Activated CD4-positive, alpha-beta T cell treated with anti-CD3 and anti-CD28 coated beads for 36 hours (primary cell): ENCODE measurements around the gene SMIM24. TPM values are rescaled to one million over a fixed set of nuclear protein-coding genes. Genes with fewer than 3 reads are reported as not detected.

Experiments used
- ATAC-seq: fragments of 200-7000 bp; cut with Tn5 transposase; one replicate; pipeline ENCODE4 v1.10.0; 2021; ENCODE audit warnings: mild to moderate bottlenecking, moderate library complexity
- CTCF ChIA-PET: fragments of 350-600 bp; sonication (Branson Sonifier 250); formaldehyde crosslinking; loops from one replicate; lab custom pipeline; 2021; ENCODE audit warnings: antibody characterized with exemption; lab: Charles Lee
- POLR2A ChIA-PET: fragments of 350-600 bp; sonication (Branson Sonifier 250); formaldehyde crosslinking; loops from one replicate; lab custom pipeline; 2021; ENCODE audit warnings: antibody characterized with exemption, inconsistent platforms; lab: Charles Lee
- DNase-seq: peaks from one replicate; pipeline ENCODE4 v3.0.0-alpha.2; 2020
- H3K27ac Mint-ChIP-seq: one replicate; pipeline ENCODE4 v1.8.0; 2021; ENCODE audit warnings: mixed read lengths
- H3K27me3 Mint-ChIP-seq: one replicate; pipeline ENCODE4 v1.8.0; 2021; ENCODE audit warnings: mixed read lengths
- H3K36me3 Mint-ChIP-seq: one replicate; pipeline ENCODE4 v1.8.0; 2021; ENCODE audit warnings: low read depth, mixed read lengths
- H3K4me1 Mint-ChIP-seq: one replicate; pipeline ENCODE4 v1.8.0; 2021; ENCODE audit warnings: mixed read lengths
- H3K4me3 Mint-ChIP-seq: one replicate; pipeline ENCODE4 v1.8.0; 2021; ENCODE audit warnings: mild to moderate bottlenecking, moderate library complexity, mixed read lengths
- H3K9me3 Mint-ChIP-seq: one replicate; pipeline ENCODE4 v1.8.0; 2021; ENCODE audit warnings: low read depth, mixed read lengths
- intact Hi-C, 2 experiments: fragments of 100-400 bp; cut with DNase I in 1 of 2; cut with micrococcal nuclease in 1 of 2; formaldehyde crosslinking; loops; one replicate each; pipeline versions ENCODE4 v1.14.2 to v1.15.1; 2022 to 2024; cut with DNase I, micrococcal nuclease
- total RNA-seq, 2 experiments: library from RNA; stranded (reverse); gene quantifications; one replicate each; pipeline ENCODE4 v1.2.3, GENCODE V29; 2021

Gene SMIM24
- total RNA-seq, 2 experiments from 2014 or later = 0.49 TPM; not detected in 1

- Mint-ChIP-seq H3K9me3 (no peaks in the 10 kb centered on the region), H3K36me3 (peaks cover 34% of the 10 kb centered on the region), H3K27me3 (no peaks in the 10 kb centered on the region), H3K4me1 (peaks cover 15% of the 10 kb centered on the region), H3K4me3 (peak overlapping the region; percentile 10), H3K27ac (peak overlapping the region; percentile 75)
- ATAC-seq (peak; percentile 83), DNase-seq (peak; percentile 77)
- ChIA-PET POLR2A (no interaction called here), CTCF (interaction anchor here (1.0 to 1.4 kb wide), 3 partner anchors 8 to 189 kb away, joined by 3 to 6 read pairs (median 4); no protein-coding TSS in a partner anchor)
- intact Hi-C loops = no loop called here
Measured at GRCh38 chr19:3494051-3494450, 13.7 kb upstream of the SMIM24 start.

- ChIA-PET CTCF (interaction anchor here (1.4 kb wide), 1 partner anchor 7 kb away, joined by 6 read pairs; no protein-coding TSS in a partner anchor), POLR2A (no interaction called here)
- peaks cover 12% of the 10 kb centered on the region for H3K4me1 Mint-ChIP-seq
- no peaks in the 10 kb centered on the region for H3K27me3 Mint-ChIP-seq
- H3K27ac Mint-ChIP-seq = peak overlapping the region; percentile 6
- intact Hi-C loops = no loop called here
- H3K4me3 Mint-ChIP-seq = no peak overlapping the region
- ATAC-seq = no peak
- no peak for DNase-seq
- peaks cover 32% of the 10 kb centered on the region for H3K36me3 Mint-ChIP-seq
- no peaks in the 10 kb centered on the region for H3K9me3 Mint-ChIP-seq
Measured at GRCh38 chr19:3493651-3494050, 13.3 kb upstream of the SMIM24 start.

GRCh38 chr19:3492919-3493318, 12.6 kb upstream of the SMIM24 start:
- DNase-seq (no peak), ATAC-seq (no peak)
- H3K4me3 Mint-ChIP-seq = no peak overlapping the region
- intact Hi-C loops = no loop called here
- H3K9me3 Mint-ChIP-seq = no peaks in the 10 kb centered on the region
- no peaks in the 10 kb centered on the region for H3K27me3 Mint-ChIP-seq
- peaks cover 33% of the 10 kb centered on the region for H3K36me3 Mint-ChIP-seq
- peaks cover 10% of the 10 kb centered on the region for H3K4me1 Mint-ChIP-seq
- POLR2A ChIA-PET = no interaction called here
- no peak overlapping the region for H3K27ac Mint-ChIP-seq
- CTCF ChIA-PET = interaction anchor here (0.6 kb wide), 1 partner anchor 744 kb away, joined by 3 read pairs; no protein-coding TSS in a partner anchor

GRCh38 chr19:3492131-3492839, 12.0 kb upstream of the SMIM24 start:
- ChIA-PET CTCF (no interaction called here), POLR2A (no interaction called here)
- DNase-seq = no peak
- peaks cover 9% of the 10 kb centered on the region for H3K4me1 Mint-ChIP-seq
- no peak overlapping the region for H3K4me3 Mint-ChIP-seq
- ATAC-seq = no peak
- no peak overlapping the region for H3K27ac Mint-ChIP-seq
- intact Hi-C loops = no loop called here
- peaks cover 34% of the 10 kb centered on the region for H3K36me3 Mint-ChIP-seq
- no peaks in the 10 kb centered on the region for H3K9me3 Mint-ChIP-seq
- H3K27me3 Mint-ChIP-seq = no peaks in the 10 kb centered on the region

GRCh38 chr19:3491396-3492119, 11.2 kb upstream of the SMIM24 start:
- CTCF ChIA-PET = no interaction called here
- peaks cover 9% of the 10 kb centered on the region for H3K4me1 Mint-ChIP-seq
- no peaks in the 10 kb centered on the region for H3K9me3 Mint-ChIP-seq

GRCh38 chr19:3483226-3483628, 2.9 kb upstream of the SMIM24 start, which contains the start of gene SMIM44:
Gene SMIM44, minus strand, starts transcription at chr19:3483441. Its CDS starts 38 bp downstream, at chr19:3483403.
- no peaks in the 10 kb centered on the region for H3K27me3 Mint-ChIP-seq
- ChIA-PET CTCF (interaction anchor here (1.2 to 4.0 kb wide), 3 partner anchors 12 to 179 kb away, joined by 3 to 15 read pairs (median 13); no protein-coding TSS in a partner anchor), POLR2A (no interaction called here)
- no peak within 1 kb of the TSS for H3K27ac Mint-ChIP-seq
- H3K4me3 Mint-ChIP-seq = no peak within 1 kb of the TSS
- intact Hi-C loops = no loop called here
- DNase-seq (no peak), ATAC-seq (no peak)
- peaks cover 7% of the 10 kb centered on the region for H3K36me3 Mint-ChIP-seq
- H3K4me1 Mint-ChIP-seq = peaks cover 5% of the 10 kb centered on the region
- H3K9me3 Mint-ChIP-seq = no peaks in the 10 kb centered on the region

More at GRCh38 chr19:3491396-3492119, 11.2 kb upstream of the SMIM24 start:
- no peak overlapping the region for H3K4me3 Mint-ChIP-seq
- ATAC-seq (no peak), DNase-seq (no peak)
- H3K27me3 Mint-ChIP-seq = no peaks in the 10 kb centered on the region
- POLR2A ChIA-PET = no interaction called here
- intact Hi-C loops = no loop called here
- H3K27ac Mint-ChIP-seq = no peak overlapping the region
- H3K36me3 Mint-ChIP-seq = peaks cover 32% of the 10 kb centered on the region

- CTCF ChIA-PET = interaction anchor here (1.4 to 4.0 kb wide), 3 partner anchors 156 to 181 kb away, joined by 3 to 15 read pairs (median 13); no protein-coding TSS in a partner anchor
- Mint-ChIP-seq H3K9me3 (no peaks in the 10 kb centered on the region), H3K36me3 (peaks cover 3% of the 10 kb centered on the region), H3K4me1 (peaks cover 9% of the 10 kb centered on the region), H3K27me3 (no peaks in the 10 kb centered on the region), H3K27ac (no peak overlapping the region), H3K4me3 (no peak overlapping the region)
- ATAC-seq = no peak
- intact Hi-C loops = no loop called here
- no peak for DNase-seq
- POLR2A ChIA-PET = no interaction called here
Measured at GRCh38 chr19:3482507-3483225, 2.3 kb upstream of the SMIM24 start.

- intact Hi-C loops = no loop called here
Measured at GRCh38 chr19:3481241-3482090, 1.1 kb upstream of the SMIM24 start.

GRCh38 chr19:3479834-3480215, 500 bp downstream of the SMIM24 start:
- POLR2A ChIA-PET = interaction anchor here (0.6 to 1.0 kb wide), 3 partner anchors 15 to 204 kb away, joined by 3 to 9 read pairs (median 4); no protein-coding TSS in a partner anchor
- peaks cover 9% of the 10 kb centered on the region for H3K4me1 Mint-ChIP-seq
- DNase-seq (peak; percentile 68), ATAC-seq (peak; percentile 69)
- no peaks in the 10 kb centered on the region for H3K36me3 Mint-ChIP-seq
- H3K27me3 Mint-ChIP-seq = no peaks in the 10 kb centered on the region
- CTCF ChIA-PET = interaction anchor here (0.6 to 1.3 kb wide), 5 partner anchors 9 to 529 kb away, joined by 3 to 5 read pairs (median 3); no protein-coding TSS in a partner anchor
- no peaks in the 10 kb centered on the region for H3K9me3 Mint-ChIP-seq
- intact Hi-C loops = loop anchor here in 1 of 2 experiments (1.0 kb wide), 2 partner anchors 195 to 204 kb away; no protein-coding TSS in a partner anchor
- no peak overlapping the region for H3K27ac Mint-ChIP-seq
- H3K4me3 Mint-ChIP-seq = no peak overlapping the region

More at GRCh38 chr19:3481241-3482090, 1.1 kb upstream of the SMIM24 start:
- no peaks in the 10 kb centered on the region for H3K27me3 Mint-ChIP-seq
- ChIA-PET POLR2A (no interaction called here), CTCF (interaction anchor here (1.4 kb wide), 1 partner anchor 180 kb away, joined by 3 read pairs; no protein-coding TSS in a partner anchor)
- H3K36me3 Mint-ChIP-seq = no peaks in the 10 kb centered on the region
- no peak overlapping the region for H3K4me3 Mint-ChIP-seq
- no peaks in the 10 kb centered on the region for H3K9me3 Mint-ChIP-seq
- DNase-seq (no peak), ATAC-seq (no peak)
- peaks cover 9% of the 10 kb centered on the region for H3K4me1 Mint-ChIP-seq
- no peak overlapping the region for H3K27ac Mint-ChIP-seq

- Mint-ChIP-seq H3K36me3 (no peaks in the 10 kb centered on the region), H3K9me3 (no peaks in the 10 kb centered on the region), H3K4me1 (peaks cover 9% of the 10 kb centered on the region), H3K4me3 (no peak overlapping the region), H3K27ac (no peak overlapping the region), H3K27me3 (no peaks in the 10 kb centered on the region)
- intact Hi-C loops = loop anchor here in 1 of 2 experiments (1.0 kb wide), 2 partner anchors 194 to 203 kb away; no protein-coding TSS in a partner anchor
- DNase-seq = peak; percentile 68
- CTCF ChIA-PET = interaction anchor here (0.6 to 1.3 kb wide), 5 partner anchors 9 to 529 kb away, joined by 3 to 5 read pairs (median 3); no protein-coding TSS in a partner anchor
- peak; percentile 77 for ATAC-seq
- POLR2A ChIA-PET = interaction anchor here (0.6 to 1.0 kb wide), 4 partner anchors 15 to 204 kb away, joined by 3 to 9 read pairs (median 4); no protein-coding TSS in a partner anchor
Measured at GRCh38 chr19:3479177-3479833, 1.0 kb downstream of the SMIM24 start.
